ENCODE measurements around the gene RCN1.

- TF ChIP-seq RREB1 (CRISPR knock-in tag; IDR thresholded peaks at IDR 0.05): no peak
- TF ChIP-seq ZBED1 (IDR thresholded peaks at IDR 0.05): no peak
- no peak for TF ChIP-seq ZNF644 (tag; IDR thresholded peaks at IDR 0.05; ENCODE audit: low read depth)
- TF ChIP-seq CBX2 (IDR thresholded peaks at IDR 0.05; ENCODE audit: insufficient read depth, low read length, poor library complexity, severe bottlenecking): no peak
- no peak for TF ChIP-seq ZNF354B (CRISPR knock-in tag; IDR thresholded peaks at IDR 0.05)
- TF ChIP-seq, protein P1, sequence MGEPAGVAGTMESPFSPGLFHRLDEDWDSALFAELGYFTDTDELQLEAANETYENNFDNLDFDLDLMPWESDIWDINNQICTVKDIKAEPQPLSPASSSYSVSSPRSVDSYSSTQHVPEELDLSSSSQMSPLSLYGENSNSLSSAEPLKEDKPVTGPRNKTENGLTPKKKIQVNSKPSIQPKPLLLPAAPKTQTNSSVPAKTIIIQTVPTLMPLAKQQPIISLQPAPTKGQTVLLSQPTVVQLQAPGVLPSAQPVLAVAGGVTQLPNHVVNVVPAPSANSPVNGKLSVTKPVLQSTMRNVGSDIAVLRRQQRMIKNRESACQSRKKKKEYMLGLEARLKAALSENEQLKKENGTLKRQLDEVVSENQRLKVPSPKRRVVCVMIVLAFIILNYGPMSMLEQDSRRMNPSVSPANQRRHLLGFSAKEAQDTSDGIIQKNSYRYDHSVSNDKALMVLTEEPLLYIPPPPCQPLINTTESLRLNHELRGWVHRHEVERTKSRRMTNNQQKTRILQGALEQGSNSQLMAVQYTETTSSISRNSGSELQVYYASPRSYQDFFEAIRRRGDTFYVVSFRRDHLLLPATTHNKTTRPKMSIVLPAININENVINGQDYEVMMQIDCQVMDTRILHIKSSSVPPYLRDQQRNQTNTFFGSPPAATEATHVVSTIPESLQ (CRISPR knock-in tag; IDR thresholded peaks at IDR 0.05): no peak
- TF ChIP-seq EGR1 (conservative IDR thresholded peaks at IDR 0.05): no peak
- TF ChIP-seq, protein P2, sequence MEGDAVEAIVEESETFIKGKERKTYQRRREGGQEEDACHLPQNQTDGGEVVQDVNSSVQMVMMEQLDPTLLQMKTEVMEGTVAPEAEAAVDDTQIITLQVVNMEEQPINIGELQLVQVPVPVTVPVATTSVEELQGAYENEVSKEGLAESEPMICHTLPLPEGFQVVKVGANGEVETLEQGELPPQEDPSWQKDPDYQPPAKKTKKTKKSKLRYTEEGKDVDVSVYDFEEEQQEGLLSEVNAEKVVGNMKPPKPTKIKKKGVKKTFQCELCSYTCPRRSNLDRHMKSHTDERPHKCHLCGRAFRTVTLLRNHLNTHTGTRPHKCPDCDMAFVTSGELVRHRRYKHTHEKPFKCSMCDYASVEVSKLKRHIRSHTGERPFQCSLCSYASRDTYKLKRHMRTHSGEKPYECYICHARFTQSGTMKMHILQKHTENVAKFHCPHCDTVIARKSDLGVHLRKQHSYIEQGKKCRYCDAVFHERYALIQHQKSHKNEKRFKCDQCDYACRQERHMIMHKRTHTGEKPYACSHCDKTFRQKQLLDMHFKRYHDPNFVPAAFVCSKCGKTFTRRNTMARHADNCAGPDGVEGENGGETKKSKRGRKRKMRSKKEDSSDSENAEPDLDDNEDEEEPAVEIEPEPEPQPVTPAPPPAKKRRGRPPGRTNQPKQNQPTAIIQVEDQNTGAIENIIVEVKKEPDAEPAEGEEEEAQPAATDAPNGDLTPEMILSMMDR (IDR thresholded peaks at IDR 0.05 in 2 of 3, conservative IDR thresholded peaks at IDR 0.05 in 1 of 3; ENCODE audit: insufficient read depth in 2 of 3, low read depth in 1 of 3, low read length in 3 of 3): no peak
- no peak for TF ChIP-seq SMC3 (conservative IDR thresholded peaks at IDR 0.05; ENCODE audit: insufficient read depth, low read depth, low read length)
- no peak for TF ChIP-seq HEY1 (CRISPR knock-in tag; IDR thresholded peaks at IDR 0.05; ENCODE audit: borderline replicate concordance)
- no peak for TF ChIP-seq HCFC1 (IDR thresholded peaks at IDR 0.05; ENCODE audit: low read depth, low read length)
- no peak for TF ChIP-seq SMARCC2 (IDR thresholded peaks at IDR 0.05; ENCODE audit: low read depth)
- TF ChIP-seq SIN3A (IDR thresholded peaks at IDR 0.05; ENCODE audit: borderline replicate concordance in 2 of 2, control insufficient read depth in 1 of 2, low read depth in 2 of 2, low read length in 2 of 2): no peak
Observed at GRCh38 chr11:32068134-32068870, 22.6 kb upstream of the RCN1 start.
